ENCODE measurements around the gene SETD7. TPM values are rescaled to one million over a fixed set of nuclear protein-coding genes. Genes with fewer than 3 reads are reported as not detected.

SETD7 gene
- total and polyA plus RNA-seq, 2 of the 8 experiments (the other 6 are each of a cell fraction or from before 2014, with no cell fraction given), result 1.5 to 4.6 TPM

DNA sequence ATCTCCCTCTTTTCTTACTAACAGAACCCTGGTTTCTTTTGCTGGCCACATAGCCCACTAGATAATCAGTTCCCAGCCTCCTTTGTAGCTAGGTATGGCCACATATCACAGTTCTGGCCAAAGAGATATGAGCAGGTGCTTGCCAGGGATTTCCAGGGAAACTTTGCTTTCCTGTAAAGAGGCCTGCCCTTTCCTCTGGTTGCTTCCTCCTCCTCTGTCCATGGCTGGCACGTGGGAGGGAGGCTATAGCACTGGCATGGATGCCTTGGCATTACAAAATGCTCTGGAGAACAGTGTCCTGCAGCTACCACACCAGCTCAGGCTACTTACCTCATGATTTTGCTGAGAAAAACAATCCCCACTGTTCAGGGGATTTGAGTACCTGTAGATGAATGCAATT lies 74.6 kb downstream of the SETD7 start:
- no peaks in the 10 kb centered on the region for H3K23me2 ChIP-seq (ENCODE audit: low read depth, low read length)
- no peaks in the 10 kb centered on the region for H3K79me2 ChIP-seq (ENCODE audit: control insufficient read depth in 1 of 2, insufficient read depth in 2 of 2, low read length in 2 of 2)
- no peak overlapping the region for H4K91ac ChIP-seq (replicated peaks; ENCODE audit: insufficient read length, low read length)
- WGBS, 2 experiments (ENCODE audit: extremely low coverage in 1 of 2, insufficient coverage in 1 of 2, insufficient read length in 1 of 2, insufficient replicate concordance in 2 of 2, low coverage in 1 of 2, low lambda C conversion rate in 2 of 2, missing lambda C conversion rate in 1 of 2), result 75% methylated on average over 1 of the region's 1 CpG; no CpG with 5 or more reads in 1 of the 2 experiments
- H3K36me3 ChIP-seq (ENCODE audit: control insufficient read depth in 2 of 4, insufficient read depth in 4 of 4, low read length in 3 of 4), result no peaks in the 10 kb centered on the region
- H3K23ac ChIP-seq (ENCODE audit: insufficient read length), result no peak overlapping the region
- no peak overlapping the region for H3K27ac ChIP-seq (ENCODE audit: low read depth, low read length)
- POLR2A ChIA-PET (ENCODE audit: partially characterized antibody), result interaction anchor here (1.3 kb wide), 1 partner anchor 16 kb away, joined by 4 read pairs; no protein-coding TSS in a partner anchor
- FAIRE-seq (no peak), DNase-seq (ENCODE audit: low read depth in 1 of 2, low spot score in 2 of 2) (no peak)
- no peak overlapping the region for H2BK20ac ChIP-seq (ENCODE audit: low read length)
- H2BK12ac ChIP-seq (ENCODE audit: low read depth, low read length), result no peak overlapping the region
- no peaks in the 10 kb centered on the region for H3K9me3 ChIP-seq (ENCODE audit: insufficient read depth in 2 of 2, low read depth in 1 of 2, low read length in 1 of 2)
- H3K4me2 ChIP-seq (ENCODE audit: insufficient read depth in 1 of 2, low read depth in 2 of 2, low read length in 2 of 2), result no peak overlapping the region
- no peaks in the 10 kb centered on the region for H3K4me1 ChIP-seq (replicated peaks in 1 of 4; ENCODE audit: control insufficient read depth in 3 of 4, insufficient read depth in 4 of 4, low read length in 3 of 4)
- H3K14ac ChIP-seq (ENCODE audit: insufficient read length), result no peak overlapping the region
- H4K20me1 ChIP-seq (replicated peaks in 1 of 2; ENCODE audit: control insufficient read depth in 1 of 2, insufficient read depth in 2 of 2, low read length in 2 of 2), result no peaks in the 10 kb centered on the region
- no peak overlapping the region for H3K4me3 ChIP-seq (ENCODE audit: extremely low read depth in 1 of 4, insufficient read depth in 2 of 4, low read depth in 3 of 4, low read length in 4 of 4)
- H3K4ac ChIP-seq (replicated peaks; ENCODE audit: insufficient read length, low read depth, low read length), result no peak overlapping the region
- H2BK5ac ChIP-seq (ENCODE audit: low read depth, low read length), result no peak overlapping the region
- no peak overlapping the region for H2BK120ac ChIP-seq (replicated peaks; ENCODE audit: low read depth, low read length)
- no peak overlapping the region for H3K9ac ChIP-seq (replicated peaks in 1 of 4; ENCODE audit: extremely low read depth in 1 of 4, low read depth in 3 of 4, low read length in 3 of 4)
- no peaks in the 10 kb centered on the region for H3K27me3 ChIP-seq (replicated peaks in 1 of 4; ENCODE audit: control insufficient read depth in 3 of 4, extremely low read depth in 1 of 4, insufficient read depth in 3 of 4, low read length in 3 of 4)
- H3K56ac ChIP-seq (replicated peaks; ENCODE audit: insufficient read length, low read depth, low read length), result no peak overlapping the region
- no peak overlapping the region for H4K5ac ChIP-seq (ENCODE audit: insufficient read length, low read depth, low read length)
- H4K8ac ChIP-seq (ENCODE audit: extremely low read depth, insufficient read depth, low read length), result no peak overlapping the region
- H3K79me1 ChIP-seq (ENCODE audit: low read depth, low read length), result no peaks in the 10 kb centered on the region
- no peak overlapping the region for H2BK15ac ChIP-seq (ENCODE audit: low read length)
- CTCF ChIA-PET (ENCODE audit: partially characterized antibody), result interaction anchor here (0.6 to 3.6 kb wide), 3 partner anchors 16 to 200 kb away, joined by 3 to 22 read pairs (median 4); no protein-coding TSS in a partner anchor
- H2AFZ ChIP-seq (ENCODE audit: low read length), result no peak overlapping the region
- H3K18ac ChIP-seq (ENCODE audit: extremely low read depth, low read length), result no peak overlapping the region
- H2AK5ac ChIP-seq (ENCODE audit: low read depth, low read length), result no peak overlapping the region
- TF ChIP-seq HDAC6 (IDR thresholded peaks at IDR 0.05; ENCODE audit: low read depth, low read length) (no peak), JUN (IDR thresholded peaks at IDR 0.05; ENCODE audit: low read depth, low read length) (no peak), SIN3A (conservative IDR thresholded peaks at IDR 0.05 in 1 of 2, IDR thresholded peaks at IDR 0.05 in 1 of 2; ENCODE audit: low read depth in 1 of 2, low read length in 2 of 2) (no peak), POLR2AphosphoS5 (IDR thresholded peaks at IDR 0.05; ENCODE audit: low read depth, low read length) (no peak), BACH1 (IDR thresholded peaks at IDR 0.05; ENCODE audit: low read length) (no peak)
- TF ChIP-seq, protein P1, sequence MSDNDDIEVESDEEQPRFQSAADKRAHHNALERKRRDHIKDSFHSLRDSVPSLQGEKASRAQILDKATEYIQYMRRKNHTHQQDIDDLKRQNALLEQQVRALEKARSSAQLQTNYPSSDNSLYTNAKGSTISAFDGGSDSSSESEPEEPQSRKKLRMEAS (IDR thresholded peaks at IDR 0.05), result no peak

Data from H1 (cell line).